Stimulated activated CD4-positive, alpha-beta T cell treated with anti-CD3 and anti-CD28 coated beads, Interleukin-1b, Interleukin-23, amount 100 ng/mL, for 1 hour (primary cell): ENCODE measurements around the gene R3HDM2.

ENCODE experiments used
- DNase-seq, 2 donors: peaks; one replicate each; pipeline ENCODE4 v3.0.0-alpha.2; 2020; ENCODE audit warnings: low read depth in 2 of 2

R3HDM2 gene

DNA sequence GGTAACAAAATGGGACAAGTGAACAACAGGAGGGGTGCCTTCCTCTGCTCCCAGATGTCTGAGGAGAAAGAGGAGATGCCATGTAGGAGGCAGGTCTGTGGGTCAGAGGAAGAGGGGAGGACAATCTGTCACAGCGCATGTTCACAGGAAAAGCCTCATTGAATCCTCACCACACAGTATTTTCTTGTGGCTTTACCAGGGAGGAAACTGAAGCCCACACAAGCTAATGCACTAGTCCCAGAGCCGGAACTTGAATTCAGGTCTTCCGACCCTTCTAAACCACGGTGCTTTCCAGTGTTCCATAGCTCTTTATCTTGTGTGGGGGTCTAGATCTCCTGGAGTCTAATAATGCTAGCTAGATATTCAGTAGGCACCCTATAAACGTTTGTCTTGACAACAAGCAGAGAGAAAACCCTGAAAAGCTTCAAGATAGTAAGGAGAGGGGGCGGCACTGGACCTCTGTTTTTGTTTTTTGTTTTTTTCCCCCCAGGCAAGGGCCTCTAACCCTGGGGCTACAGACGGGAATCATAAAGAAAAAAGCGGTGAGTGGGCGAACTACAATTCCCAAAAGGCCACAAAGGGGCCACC lies 201.7 kb downstream of the R3HDM2 start:
- no peak for DNase-seq

DNA sequence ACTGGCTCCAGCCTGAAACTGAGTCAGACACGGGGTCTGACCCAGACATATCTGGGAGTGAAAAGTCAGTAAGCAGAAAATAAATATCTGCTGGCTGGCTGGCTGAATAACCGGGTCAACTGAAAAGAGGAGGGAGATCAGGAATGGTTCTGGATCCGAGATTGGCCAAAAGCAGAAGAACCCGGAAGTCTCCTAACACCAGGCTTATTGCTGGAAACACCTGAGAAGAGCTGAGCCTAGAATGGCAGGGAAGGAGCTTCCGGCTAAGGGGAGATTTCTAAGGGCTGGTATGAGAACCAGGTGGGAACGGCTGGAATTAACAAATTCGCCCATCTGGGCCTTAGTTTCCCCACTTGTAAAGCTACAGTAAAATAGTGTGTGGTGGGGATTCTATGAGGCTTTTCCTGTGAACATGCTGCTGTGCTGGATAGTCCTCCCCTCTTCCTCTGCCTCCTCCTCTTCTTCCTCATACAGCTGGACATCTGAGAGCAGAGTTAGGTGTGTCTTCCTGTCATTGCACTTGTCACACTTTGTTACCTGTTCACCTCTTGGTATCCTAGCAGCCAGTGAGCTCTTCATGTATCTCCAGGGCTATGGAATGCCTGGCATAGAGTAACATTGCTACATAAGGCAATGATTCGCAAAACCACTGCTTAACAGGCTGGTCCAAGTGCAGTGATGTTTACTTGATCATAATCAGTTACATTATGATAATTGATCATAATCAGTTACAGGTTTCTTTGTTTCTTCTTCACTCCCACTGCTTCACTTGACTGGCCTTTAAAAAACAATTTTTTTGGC lies 203.3 kb downstream of the R3HDM2 start:
- DNase-seq = no peak

DNA sequence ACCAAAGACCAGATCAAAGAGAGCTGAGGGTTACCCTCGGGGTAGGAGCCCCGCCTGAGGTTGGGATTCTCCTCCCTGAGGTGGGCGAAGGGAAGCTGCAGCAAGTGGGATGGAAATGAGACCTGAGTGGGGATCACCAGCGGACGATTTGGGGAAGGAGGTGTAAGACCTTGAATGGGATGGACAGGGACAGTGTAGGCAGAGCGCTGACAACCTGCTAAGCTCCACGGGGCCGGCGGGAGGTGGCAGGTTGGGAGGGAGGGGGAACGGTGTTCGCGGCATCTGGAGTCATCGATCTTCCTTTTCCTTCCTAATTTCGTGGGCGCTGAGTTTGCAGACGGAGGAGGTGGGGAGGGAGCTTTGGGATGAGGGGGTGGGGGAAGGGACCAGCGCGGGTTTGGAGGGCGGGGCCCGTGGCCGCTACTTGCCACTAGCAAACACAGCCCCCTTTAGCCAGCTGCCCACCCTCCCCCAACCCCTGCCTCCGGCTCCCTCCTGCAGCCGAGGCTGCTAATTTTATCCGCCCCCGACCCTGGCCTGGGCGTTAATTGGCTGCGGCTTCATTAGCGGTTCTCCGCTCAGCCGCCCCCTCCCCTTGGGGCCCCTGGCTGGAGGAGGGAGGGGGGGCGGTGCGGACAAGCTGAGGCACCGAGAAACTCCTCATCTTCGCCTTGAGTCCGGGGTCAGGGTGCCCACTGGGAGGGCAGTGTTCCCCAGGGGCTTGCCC lies 204.1 kb downstream of the R3HDM2 start:
- no peak for DNase-seq

DNA sequence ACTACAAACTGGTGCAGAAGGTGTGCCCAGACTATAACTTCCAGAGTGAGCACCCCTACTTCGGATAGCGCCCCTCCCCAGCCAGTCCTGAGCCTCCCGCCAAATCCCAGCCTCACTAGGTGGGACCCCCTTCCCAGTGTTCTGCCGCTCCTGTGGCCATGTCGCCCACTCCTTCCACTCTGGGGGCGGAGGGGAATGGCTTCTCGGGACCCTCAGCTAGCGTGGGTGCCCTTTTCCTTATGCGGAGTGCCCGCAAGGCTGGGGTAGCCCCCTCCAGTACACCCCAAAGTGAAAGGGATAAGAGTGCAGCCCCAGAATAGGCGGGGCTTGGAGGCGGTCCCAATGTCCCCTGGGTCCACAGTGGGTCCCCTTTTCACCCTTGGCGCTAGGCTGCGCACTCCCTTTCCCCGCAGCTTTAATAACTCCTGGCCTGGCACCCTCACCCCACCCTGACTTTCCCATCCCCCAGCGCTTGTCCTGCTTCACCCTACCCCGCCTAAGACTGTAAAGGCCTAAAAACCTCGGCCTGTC lies 205.1 kb downstream of the R3HDM2 start:
- no peak for DNase-seq

DNA sequence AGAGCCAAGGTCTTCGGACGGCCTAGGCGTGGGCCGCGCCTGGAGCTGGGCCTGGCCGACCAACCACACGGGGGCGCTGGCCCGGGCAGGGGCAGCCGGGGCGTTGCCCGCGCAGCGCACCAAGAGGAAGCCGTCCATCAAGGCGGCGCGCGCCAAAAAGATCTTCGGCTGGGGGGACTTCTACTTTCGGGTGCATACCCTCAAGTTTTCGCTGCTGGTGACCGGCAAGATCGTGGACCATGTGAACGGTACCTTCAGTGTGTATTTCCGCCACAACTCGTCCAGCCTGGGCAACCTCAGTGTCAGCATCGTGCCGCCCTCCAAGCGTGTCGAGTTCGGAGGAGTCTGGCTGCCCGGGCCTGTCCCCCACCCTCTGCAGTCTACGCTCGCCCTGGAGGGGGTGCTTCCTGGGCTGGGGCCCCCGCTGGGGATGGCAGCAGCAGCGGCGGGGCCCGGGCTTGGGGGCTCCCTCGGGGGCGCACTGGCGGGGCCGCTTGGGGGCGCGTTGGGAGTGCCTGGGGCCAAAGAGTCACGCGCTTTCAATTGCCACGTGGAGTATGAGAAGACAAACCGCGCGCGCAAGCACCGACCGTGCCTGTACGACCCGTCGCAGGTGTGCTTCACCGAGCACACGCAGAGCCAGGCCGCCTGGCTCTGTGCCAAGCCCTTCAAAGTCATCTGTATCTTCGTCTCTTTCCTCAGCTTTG lies 205.7 kb downstream of the R3HDM2 start:
- no peak for DNase-seq

DNA sequence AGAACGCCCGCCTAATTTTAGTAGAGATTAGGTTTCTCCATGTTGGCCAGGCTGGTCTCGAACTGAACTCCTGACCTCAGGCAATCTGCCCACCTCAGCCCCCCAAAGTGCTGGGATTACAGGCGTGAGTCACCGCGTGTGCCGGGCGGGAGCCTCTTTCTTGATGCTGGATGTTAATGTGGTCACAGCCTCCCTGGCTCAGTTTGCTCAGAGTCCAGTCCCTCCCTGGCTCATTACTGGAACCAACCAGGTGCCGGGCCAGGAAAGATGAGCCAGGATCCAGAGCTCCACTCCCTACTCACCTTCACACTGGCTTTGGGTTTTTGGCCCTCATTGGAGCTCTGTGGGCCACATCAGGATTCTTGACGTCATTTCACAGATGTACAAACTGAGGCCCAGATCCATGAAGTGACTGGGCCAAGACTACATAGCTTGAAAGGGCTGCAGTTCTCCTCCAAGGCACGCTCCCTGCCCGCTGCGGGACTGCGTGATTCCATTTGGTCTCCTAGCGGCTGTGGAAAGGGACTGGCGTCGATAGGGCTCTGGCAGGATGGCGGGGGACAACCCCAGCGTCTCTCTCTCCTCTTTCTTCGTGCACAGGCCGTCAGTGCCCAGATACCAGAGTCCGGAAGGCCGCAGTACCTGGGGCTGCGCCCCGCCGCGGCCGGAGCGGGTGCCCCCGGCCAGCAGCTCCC lies 206.4 kb downstream of the R3HDM2 start:
- no peak for DNase-seq

DNA sequence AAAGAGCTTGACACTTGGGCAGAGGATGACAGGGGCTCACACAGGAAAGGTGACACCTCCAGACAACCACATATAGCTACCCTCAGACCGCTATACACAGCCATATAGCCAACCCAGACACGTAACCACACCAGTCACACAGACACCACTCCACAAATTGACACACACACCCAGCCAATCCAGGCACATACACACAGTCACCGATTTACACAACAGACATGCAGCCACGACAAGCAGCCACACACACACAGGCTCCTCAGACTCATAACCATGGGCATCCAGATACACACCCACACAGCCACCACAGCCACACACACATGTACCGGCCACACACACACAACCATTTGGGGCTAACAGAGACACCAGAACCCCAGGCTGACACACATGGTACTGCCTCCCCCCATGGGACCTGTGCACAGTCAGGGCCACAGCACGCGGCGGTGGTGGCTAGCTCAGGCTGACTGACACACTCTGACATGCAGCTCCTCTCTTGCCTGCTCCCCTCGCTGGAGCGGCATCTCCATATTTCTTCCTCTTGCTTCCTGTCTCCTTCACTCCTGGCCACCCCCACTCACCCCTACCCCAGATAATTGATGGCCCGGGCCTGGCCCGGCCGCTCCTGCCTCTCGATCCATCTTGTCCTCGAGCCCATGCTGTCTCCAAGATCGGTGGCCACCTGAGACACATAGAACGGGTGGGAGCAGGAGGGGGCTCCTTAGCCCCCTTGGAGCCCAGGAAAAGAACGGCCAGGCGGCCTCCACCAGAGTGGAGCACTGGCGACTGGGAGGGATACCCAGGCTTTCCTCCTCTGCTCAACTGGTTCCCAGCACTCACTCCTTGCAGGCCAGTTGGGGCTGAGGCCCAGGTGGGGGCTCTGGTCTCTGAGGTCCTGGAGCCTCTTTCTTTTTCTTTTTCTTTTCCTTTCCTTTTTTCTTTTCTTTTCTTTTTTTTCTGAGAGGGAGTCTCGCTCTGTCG lies 207.4 kb downstream of the R3HDM2 start:
- DNase-seq = no peak

DNA sequence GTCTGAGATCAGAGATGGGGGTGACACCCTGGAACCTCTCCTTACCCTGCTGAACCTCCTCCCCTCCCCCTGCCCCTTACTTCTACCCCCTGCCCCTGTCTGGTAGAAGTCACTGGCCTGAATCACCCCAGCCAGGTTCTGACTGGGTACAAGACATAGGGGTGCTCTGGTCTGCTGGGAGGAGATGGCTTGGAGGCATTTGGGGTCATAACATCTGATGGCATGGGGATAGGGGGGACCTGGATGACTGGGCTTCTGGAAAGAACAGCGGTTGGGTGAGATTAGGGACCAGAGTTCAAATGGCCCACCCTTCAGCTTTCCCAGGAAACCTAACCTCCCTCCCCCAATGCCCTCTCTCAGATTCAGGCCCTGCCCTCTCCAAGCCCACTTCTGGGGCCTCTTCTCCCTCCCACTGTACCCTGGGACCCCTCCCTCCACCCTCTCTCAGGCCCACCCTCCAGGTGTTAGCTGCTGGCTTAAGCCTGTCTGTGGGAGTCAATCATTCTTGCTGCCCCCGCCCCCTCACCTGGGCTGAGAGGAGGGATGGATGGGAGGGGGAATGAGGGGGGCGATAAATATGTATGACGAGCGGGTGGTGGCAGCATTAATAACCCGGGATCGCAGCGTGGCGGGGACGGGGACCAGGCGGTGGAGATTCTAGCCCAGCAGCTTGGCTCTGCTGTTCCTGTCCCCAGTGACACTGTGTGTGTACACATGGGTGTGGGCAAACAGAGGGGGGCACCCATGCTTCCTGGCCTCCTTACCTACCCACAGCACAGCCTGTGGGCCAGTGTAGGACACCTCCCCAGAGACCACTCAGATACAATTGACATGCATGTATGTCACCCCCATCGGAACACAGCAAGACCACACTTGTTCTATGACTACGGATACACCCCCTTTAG lies 208.3 kb downstream of the R3HDM2 start:
- no peak for DNase-seq

DNA sequence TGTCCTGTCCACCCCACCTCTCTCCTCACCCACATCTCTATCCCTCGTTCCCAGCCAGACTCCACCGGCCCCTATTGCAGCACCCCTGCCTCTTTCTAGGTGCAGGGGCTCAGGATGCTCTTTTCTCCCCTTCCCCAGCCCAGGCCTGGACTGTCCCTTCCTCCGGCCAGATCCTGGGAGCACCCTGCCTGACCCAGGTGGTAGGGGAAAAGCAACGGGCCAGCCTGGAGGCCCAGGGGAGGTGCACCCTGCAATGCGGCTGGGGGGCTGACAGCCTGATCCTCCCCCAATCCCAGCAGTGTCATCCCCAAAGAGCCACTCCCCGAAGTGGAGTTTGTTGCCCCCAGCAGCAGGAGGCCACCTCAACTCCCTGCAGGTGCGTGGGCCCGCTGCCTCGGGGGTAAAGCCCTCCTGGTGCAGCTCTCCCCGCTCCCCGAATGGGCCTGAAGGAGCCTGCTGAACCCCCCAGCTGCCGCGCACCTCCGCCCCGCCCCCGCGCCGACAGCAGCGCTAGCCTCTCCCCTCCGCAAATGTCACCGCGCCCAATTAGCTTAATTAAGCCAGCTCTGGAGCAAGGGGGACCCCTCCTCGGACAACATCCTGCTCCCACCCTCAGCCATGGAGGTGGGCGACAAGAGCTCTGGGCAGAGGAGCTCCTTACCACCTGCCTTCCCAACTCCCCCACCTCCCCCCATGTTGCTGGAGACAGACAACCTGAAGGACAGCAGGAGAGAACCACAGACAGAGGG lies 209.5 kb downstream of the R3HDM2 start:
- no peak for DNase-seq

DNA sequence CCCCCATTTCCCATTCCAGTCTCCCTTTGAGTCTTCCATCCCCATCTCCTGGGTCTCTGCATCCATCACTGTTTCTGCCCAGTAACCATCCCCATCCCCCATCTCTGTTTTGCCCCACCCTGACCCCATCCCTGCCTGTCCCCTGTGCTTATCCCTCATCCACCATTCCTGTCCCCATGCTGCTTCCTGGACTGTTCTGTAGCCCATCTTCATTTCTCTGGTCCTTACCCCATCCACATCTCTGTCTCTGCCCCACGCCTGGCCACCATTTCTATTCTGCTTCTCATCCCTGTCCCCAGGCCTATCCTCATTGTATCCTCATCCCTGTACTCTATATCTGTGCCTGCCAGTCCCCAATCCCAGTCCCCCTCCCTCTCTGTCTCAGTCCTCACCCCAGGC lies 210.1 kb downstream of the R3HDM2 start:
- no peak for DNase-seq

DNA sequence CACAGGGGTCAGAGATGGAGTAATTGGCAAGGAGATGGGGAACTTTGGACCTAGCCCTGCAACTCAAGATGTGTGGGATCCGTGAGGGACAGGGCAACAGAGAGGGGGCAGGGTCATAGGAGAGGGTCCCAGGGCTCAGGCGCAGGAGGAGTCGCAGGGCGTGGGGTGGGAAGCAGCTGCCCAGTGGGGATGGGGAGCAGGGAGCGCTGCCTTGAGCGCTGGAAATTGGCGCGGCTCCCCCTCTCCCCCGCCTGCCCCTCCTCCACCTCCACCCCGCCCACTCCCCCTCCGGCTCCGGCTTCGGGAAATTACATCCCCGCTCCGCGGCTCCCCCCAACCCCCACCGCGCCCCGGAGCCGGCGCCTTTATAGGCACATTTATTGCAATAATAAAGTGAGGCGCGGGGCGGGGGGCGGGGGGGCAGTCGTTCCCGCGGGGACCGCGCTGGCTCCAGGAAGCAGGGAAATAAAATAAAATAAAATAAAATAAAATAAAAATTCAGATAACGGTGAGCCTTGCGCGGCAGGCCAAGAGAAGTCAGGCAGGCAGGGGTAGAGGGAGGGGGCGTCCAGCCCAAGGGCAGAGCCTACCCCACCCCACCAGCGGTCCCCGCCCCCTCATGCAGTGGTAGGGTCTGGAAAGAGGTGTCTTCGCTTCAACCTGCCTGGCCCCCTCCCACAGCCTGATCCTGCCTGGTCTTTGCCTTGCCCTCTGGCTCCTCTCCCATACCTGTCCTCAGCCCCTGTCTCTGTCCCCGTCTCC lies 210.7 kb downstream of the R3HDM2 start:
- DNase-seq = no peak

DNA sequence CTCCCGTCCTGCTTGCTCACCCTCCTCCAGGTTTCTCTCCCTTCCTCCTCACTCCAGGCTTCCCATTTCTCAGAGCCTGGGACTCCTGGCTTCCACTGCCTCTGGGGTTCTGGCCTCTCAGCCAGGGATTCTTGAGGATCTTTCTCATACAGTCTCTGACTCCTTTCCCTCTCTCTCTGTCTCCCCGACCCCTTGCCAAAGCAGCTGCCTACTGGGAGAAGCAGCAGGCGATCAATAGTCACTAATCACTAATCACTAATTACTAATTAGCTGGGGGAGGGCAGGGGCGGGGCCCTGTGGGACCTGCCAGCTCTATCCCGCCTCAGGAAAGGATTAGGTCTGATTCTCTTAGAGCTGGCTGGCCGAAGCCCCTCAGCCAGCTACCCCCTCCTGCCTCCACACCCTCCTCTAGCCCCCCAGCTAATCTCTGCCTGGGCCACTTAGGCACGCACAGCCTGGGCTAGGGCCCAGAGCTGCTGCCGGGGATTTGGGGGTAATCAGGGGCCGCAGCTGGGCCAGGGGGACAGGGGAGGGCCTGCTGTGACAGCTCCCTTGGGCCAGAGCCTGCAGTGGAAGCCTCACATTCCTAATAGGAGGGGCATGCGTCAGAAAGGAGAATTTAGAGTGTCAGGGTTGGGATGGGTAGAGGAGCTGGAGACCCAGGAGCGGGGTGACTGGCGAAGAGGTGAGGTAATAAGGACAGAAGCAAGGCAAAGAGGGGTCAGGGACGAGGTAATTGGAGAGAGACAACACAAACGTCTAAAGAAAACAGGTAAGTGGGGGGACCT lies 211.4 kb downstream of the R3HDM2 start:
- DNase-seq = no peak

DNA sequence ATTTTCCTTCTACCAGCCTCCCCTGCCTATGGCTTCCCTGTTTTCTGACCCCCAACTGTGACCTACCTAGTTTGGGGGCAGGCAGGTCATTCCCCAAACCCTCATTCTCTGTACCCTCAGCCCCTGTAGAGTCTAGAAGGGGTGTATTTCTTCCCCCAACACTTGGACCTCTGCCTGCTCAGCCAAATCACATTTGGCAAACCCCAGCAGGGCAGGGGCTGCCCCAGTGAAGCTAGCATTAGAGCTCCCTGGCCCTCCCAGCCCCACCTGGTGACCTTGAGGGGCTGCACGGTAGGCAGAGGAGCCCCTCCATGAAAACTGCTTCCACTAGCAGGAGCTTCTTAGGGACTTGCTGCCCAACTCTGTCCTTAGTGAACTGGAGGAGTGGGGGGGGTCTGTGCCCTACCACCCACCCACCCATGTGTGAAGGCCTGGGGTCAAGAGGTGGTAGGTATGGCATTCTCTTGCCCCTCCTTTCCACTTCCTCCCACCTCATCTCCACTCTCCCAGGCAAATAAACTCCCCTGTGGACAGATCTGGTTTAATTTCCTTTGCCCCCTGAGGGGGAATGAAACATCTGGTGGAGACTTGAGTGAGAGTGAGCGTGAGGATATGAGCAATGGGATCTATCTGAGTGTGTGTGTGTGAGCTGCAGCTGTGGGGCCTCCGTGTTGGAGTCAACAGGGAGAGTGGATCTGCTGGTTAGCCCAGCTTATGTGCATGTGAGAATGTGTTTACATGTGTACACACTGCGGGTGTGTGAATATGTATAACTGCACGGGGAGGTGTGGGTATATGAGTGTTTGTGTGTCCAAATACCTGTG lies 212.6 kb downstream of the R3HDM2 start:
- DNase-seq = no peak

DNA sequence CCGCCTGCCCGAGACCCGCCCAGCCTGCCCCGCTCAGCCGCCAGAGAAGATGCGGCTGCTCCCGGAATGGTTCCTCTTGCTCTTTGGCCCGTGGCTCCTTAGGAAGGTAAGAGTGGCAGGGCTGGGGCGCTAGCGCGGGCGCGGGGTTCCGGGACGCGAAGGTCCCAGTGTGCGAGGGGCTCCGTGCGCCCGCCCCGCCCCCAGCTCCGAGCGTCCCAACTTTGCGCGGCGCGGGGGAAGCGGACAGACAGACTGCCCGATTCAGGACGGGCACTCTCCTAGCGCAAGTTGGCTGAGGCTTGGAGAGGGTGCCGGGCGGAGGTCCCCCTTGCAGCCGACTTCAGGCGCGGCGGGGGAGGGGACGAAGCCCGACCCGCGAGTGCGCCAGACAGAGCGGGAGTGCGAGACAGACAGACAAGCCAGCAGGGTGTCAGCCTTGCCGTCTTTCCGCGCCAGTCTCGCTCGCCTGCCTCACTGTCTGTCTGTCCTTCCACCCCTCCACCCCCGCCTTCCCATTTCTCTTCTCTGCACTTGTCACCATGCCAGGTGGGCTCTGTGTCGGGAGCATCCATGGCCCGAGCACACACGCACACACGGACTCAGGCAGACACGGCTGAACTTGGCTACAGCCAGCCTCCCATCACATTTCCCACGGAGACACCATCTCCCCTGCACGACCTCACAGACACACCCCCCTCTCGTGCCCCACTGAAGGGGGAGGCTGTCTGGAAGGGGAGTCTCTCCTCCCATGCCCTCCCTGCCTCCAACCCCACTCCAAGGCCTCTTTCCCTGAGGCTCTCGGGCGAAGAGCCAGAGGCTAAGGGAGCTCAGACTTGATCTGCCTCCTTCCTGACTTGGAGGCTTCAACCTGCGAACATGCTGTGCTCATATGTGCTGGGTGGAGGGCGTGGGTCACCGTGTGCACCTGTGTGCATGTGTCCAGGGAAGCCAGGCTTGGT lies 213.6 kb downstream of the R3HDM2 start:
- DNase-seq = no peak
